Endothelial cell (in vitro differentiated cells): ENCODE measurements around the gene MITD1. TPM values are rescaled to one million over a fixed set of nuclear protein-coding genes. Genes with fewer than 3 reads are reported as not detected.
"Not testable (repeated sequence)": the region's sequence is repeated elsewhere in the genome, so short reads cannot be mapped to it uniquely, and the experiment has no call there.

Experiments
- DNase-seq: peaks from one replicate; pipeline ENCODE4 v3.0.0; 2021; ENCODE audit warnings: low spot score
- H3K27ac Mint-ChIP-seq: one replicate; pipeline ENCODE4 v1.8.0; 2021; ENCODE audit warnings: mixed read lengths, inconsistent platforms; ENCODE audit not compliant: unreplicated experiment
- H3K27me3 Mint-ChIP-seq: one replicate; pipeline ENCODE4 v1.8.0; 2021; ENCODE audit warnings: mild to moderate bottlenecking, moderate library complexity, mixed read lengths, inconsistent platforms; ENCODE audit not compliant: unreplicated experiment
- H3K36me3 Mint-ChIP-seq: one replicate; pipeline ENCODE4 v1.8.0; 2021; ENCODE audit warnings: mild to moderate bottlenecking, low read depth, mixed read lengths, inconsistent platforms; ENCODE audit not compliant: unreplicated experiment
- H3K4me1 Mint-ChIP-seq: one replicate; pipeline ENCODE4 v1.8.0; 2021; ENCODE audit warnings: mild to moderate bottlenecking, mixed read lengths, inconsistent platforms; ENCODE audit not compliant: unreplicated experiment
- H3K4me3 Mint-ChIP-seq: one replicate; pipeline ENCODE4 v1.8.0; 2021; ENCODE audit warnings: mild to moderate bottlenecking, mixed read lengths, inconsistent platforms; ENCODE audit not compliant: unreplicated experiment
- H3K9me3 Mint-ChIP-seq: one replicate; pipeline ENCODE4 v1.8.0; 2021; ENCODE audit warnings: mixed read lengths, inconsistent platforms; ENCODE audit not compliant: unreplicated experiment
- total RNA-seq: library from RNA; stranded (reverse); fragmentation: NEBNext Ultra II Directional; extraction: Animal tissue kit (Norgen Biotek cat#: 25700); gene quantifications from one replicate; pipeline ENCODE4 v1.2.1, GENCODE V29; 2021; ENCODE audit not compliant: unreplicated experiment
- TF ChIP-seq, protein P1 (sequence below): fragments of 200-600 bp; sonication (generic); IDR thresholded peaks from one replicate; pipeline ENCODE4 v1.5.0; 2021; ENCODE audit warnings: antibody characterized with exemption; ENCODE audit not compliant: unreplicated experiment

MITD1 gene
- total RNA-seq, 1 donor from 2014 or later, result 23.3 TPM

DNA sequence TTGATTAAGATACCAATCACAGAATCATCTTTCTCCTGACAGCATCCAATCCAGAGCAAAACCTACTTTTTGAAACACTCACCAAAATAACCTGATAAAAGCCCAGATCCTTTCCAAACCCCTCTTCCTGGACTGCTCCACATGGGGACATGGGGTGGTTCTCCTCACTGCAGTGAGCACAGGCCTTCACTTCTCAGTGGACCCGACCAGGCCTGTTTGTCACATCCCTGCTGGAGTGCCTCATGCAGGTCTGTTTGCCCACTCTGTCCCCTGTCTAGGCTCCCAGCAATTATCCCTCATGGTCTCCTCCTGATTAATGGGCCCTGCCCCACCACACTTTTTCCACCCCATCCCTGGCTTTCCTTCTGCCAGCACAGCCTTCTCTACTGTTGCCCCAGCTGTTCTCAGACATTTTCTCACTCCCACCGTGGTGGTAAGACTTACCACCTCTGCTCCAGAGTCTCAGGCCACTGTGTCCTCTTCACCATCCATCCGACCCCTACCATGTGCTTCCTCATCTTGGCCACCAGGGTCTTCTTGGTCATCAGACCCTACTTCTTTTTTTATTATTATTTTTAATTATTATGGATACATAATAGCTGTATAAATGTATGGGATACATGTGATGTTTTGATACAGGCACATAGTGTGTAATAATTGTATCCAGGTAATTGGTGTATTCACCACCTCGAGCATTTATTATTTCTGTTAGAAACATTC is 21.3 kb upstream of the MITD1 start:
- Mint-ChIP-seq H3K36me3 (peaks cover 19% of the 10 kb centered on the region), H3K9me3 (no peaks in the 10 kb centered on the region), H3K4me3 (peak overlapping the region; percentile 72), H3K27ac (no peak overlapping the region), H3K4me1 (no peaks in the 10 kb centered on the region), H3K27me3 (peaks cover 2% of the 10 kb centered on the region)
- DNase-seq, result no peak
- TF ChIP-seq, protein P1, sequence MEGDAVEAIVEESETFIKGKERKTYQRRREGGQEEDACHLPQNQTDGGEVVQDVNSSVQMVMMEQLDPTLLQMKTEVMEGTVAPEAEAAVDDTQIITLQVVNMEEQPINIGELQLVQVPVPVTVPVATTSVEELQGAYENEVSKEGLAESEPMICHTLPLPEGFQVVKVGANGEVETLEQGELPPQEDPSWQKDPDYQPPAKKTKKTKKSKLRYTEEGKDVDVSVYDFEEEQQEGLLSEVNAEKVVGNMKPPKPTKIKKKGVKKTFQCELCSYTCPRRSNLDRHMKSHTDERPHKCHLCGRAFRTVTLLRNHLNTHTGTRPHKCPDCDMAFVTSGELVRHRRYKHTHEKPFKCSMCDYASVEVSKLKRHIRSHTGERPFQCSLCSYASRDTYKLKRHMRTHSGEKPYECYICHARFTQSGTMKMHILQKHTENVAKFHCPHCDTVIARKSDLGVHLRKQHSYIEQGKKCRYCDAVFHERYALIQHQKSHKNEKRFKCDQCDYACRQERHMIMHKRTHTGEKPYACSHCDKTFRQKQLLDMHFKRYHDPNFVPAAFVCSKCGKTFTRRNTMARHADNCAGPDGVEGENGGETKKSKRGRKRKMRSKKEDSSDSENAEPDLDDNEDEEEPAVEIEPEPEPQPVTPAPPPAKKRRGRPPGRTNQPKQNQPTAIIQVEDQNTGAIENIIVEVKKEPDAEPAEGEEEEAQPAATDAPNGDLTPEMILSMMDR, result peak; percentile 58

DNA sequence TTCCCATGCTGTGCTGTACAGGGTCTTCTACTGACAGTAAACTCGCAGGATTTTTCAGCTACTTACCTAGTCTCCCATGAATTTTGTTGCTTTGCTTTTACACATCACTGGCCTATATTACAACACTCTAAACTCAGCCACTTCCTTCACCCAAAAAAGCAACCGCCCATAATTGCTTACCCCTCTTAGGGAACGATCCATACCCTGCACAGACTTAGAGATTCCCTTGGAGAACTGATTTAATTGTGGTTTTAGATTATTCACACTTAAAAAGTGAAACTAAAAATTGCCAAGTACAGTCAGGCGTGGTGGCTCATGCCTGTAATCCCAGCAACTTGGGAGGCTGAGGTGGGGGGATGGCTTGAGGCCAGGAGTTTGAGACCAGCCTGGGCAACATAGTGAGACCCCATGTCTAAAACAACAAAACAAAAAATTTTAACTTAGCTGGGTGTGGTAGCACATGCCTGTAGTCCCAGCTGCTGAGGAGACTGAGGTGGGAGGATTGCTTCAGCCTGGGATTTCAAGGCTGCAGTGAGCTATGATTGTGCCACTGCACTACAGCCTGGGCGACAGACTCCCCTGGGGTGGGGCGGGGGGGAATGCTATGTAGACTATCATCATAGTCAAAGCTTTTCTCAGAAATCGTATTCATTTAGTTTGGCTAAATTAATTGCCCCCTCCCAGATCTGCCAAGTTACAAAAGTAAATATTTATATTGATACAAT is 19.4 kb upstream of the MITD1 start:
- peaks cover 2% of the 10 kb centered on the region for H3K27me3 Mint-ChIP-seq
- no peak for DNase-seq
- H3K4me1 Mint-ChIP-seq, result no peaks in the 10 kb centered on the region
- TF ChIP-seq, protein P1, result no peak
- no peaks in the 10 kb centered on the region for H3K9me3 Mint-ChIP-seq
- no peak overlapping the region for H3K4me3 Mint-ChIP-seq
- no peak overlapping the region for H3K27ac Mint-ChIP-seq
- H3K36me3 Mint-ChIP-seq, result peaks cover 12% of the 10 kb centered on the region

DNA sequence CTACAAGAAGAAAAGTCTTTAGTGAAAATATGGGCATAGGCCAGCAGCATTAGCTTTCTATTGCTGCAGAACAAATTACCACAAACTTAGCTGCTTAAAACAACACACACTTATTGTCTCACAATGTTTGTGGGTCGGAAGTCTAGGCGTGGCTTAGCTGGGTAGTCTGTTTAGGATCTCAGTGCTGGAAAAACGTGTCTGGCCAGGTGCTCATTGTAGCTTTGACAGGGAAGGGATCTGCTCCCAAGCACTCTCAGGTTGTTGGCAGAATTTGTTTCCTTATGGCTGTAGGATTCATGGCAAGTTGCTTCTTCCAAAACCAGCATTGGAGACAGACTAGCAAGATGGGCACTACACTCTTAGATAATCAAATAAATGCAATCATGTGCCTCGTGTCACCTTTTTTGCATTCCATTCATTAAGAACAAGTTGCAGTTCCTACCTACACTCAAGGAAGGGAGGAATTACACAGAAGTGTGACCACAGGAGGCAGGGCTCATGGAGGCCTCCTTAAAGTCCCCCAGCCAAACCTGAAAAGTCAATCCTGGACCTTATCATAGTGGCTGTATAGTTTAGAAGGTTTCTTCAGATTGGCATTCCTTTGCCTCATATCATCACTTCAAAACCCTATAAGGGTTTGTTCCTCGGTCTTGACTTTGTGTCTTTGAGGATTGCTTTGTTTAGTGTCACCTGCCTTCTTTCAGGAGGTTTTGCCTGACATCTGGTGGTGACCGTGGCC is 17.4 kb upstream of the MITD1 start:
- Mint-ChIP-seq H3K4me3 (no peak overlapping the region), H3K27ac (no peak overlapping the region), H3K9me3 (no peaks in the 10 kb centered on the region), H3K27me3 (peaks cover 2% of the 10 kb centered on the region), H3K36me3 (peaks cover 12% of the 10 kb centered on the region), H3K4me1 (no peaks in the 10 kb centered on the region)
- TF ChIP-seq, protein P1, result no peak
- DNase-seq, result no peak

DNA sequence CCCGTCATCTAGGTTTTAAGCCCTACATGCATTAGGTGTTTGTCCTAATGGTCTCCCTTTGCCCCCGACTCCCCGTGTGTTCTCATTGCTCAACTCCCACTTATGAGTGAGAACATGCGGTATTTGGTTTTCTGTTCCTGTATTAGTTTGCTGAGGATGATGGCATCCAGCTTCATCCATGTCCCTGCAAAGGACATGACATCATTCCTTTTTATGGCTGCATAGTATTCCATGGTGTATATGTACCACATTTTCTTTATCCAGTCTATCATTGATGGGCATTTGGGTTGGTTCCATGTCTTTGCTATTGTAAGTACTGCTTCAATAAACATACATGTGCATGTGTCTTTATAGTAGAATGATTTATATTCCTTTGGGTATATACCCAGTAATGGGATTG is 11.5 kb upstream of the MITD1 start:
- H3K4me1 Mint-ChIP-seq, DNase-seq, H3K9me3 Mint-ChIP-seq, H3K27me3 Mint-ChIP-seq, H3K4me3 Mint-ChIP-seq, H3K27ac Mint-ChIP-seq: not testable (repeated sequence)
- H3K36me3 Mint-ChIP-seq, result peaks cover 19% of the 10 kb centered on the region

DNA sequence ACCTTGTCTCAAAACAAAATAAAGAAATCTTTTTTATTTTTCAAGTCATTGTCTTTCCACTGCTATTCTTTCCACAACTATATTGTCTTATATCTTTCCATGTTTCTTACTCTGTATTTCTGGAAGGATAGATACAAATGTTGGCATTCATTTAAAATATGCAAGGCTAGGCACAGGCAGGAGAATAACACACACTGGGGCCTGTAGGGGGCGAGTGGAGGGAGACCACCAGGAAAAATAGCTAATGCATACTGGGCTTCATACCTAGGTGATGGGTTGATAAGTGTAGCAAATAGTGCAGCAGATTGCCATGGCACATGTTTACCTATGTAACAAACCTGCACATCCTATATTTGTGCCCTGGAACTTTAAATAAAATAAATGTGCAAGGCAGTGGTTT is 9.7 kb upstream of the MITD1 start:
- H3K9me3 Mint-ChIP-seq, result no peaks in the 10 kb centered on the region
- no peak overlapping the region for H3K4me3 Mint-ChIP-seq
- H3K27me3 Mint-ChIP-seq, result no peaks in the 10 kb centered on the region
- H3K36me3 Mint-ChIP-seq, result peaks cover 19% of the 10 kb centered on the region
- no peaks in the 10 kb centered on the region for H3K4me1 Mint-ChIP-seq
- no peak for DNase-seq
- H3K27ac Mint-ChIP-seq, result no peak overlapping the region
- TF ChIP-seq, protein P1, result no peak
